ENCODE data around the gene ETNK1. TPM values are rescaled to one million over a fixed set of nuclear protein-coding genes. Genes with fewer than 3 reads are reported as not detected.

The ETNK1 gene
- 10 to 100 TPM; 81.1 to 88.1 TPM for total RNA-seq
- 10 to 100 TPM; 17.0 to 18.7 TPM for polyA plus RNA-seq

- CTCF ChIA-PET (ENCODE audit: partially characterized antibody): interaction anchor here (0.7 to 3.4 kb wide), 5 partner anchors 8 to 290 kb away, joined by 3 to 12 read pairs (median 4); no protein-coding TSS in a partner anchor
- Histone ChIP-seq H3K36me3 (ENCODE audit: insufficient read depth, low read length) (no peaks in the 10 kb centered on the region), H3K4me3 (ENCODE audit: low read length in 2 of 2) (peak within 1 kb of the TSS; percentile 80 to 93), H3K27me3 (ENCODE audit: insufficient read depth, low read length) (no peaks in the 10 kb centered on the region), H3K9me3 (ENCODE audit: control insufficient read depth in 1 of 2, low read length in 2 of 2) (no peaks in the 10 kb centered on the region), H3K4me1 (ENCODE audit: insufficient read depth, low read length) (peaks cover 36% of the 10 kb centered on the region), H3K27ac (ENCODE audit: low read depth, low read length) (peak within 1 kb of the TSS; percentile 80)
- Mint-ChIP-seq H3K9me3 (peaks cover 0 to 3% (median 0%) of the 10 kb centered on the region in 8 donors), H3K4me3 (peak within 1 kb of the TSS; percentile 92 to 99 (median 93)), H3K36me3 (peaks cover 0 to 11% of the 10 kb centered on the region in 2 donors), H3K27me3 (peaks cover 0 to 3% of the 10 kb centered on the region in 2 donors), H3K27ac (peak within 1 kb of the TSS; percentile 93 to 99 (median 98)), H3K4me1 (peaks cover 25 to 50% (median 38%) of the 10 kb centered on the region in 4 donors)
- intact Hi-C loops (cut with micrococcal nuclease): loop anchor here (1.0 to 10.0 kb wide), 6 partner anchors 81 to 1170 kb away; partner anchors contain the start of genes C2CD5, CMAS, GOLT1B and RECQL
- POLR2A ChIA-PET (ENCODE audit: partially characterized antibody): interaction anchor here (0.6 to 5.7 kb wide), 9 partner anchors 10 to 1124 kb away, joined by 3 to 74 read pairs (median 4); partner anchors contain the start of genes C2CD5, CMAS, GOLT1B and RECQL
- DNase-seq: peak; percentile 76 to 85 (median 81)
Observed at GRCh38 chr12:22624870-22625761, at the start of gene ETNK1. TSS of gene ETNK1 (plus strand) at chr12:22625171. CDS start at chr12:22625431, 260 bp downstream.

- intact Hi-C loops (cut with micrococcal nuclease): no loop called here
Observed at GRCh38 chr12:22576065-22576464, 48.9 kb upstream of the ETNK1 start.

GRCh38 chr12:22576473-22576872, 48.5 kb upstream of the ETNK1 start:
- intact Hi-C loops (cut with micrococcal nuclease): no loop called here
- DNase-seq: no peak
- Mint-ChIP-seq H3K4me3 (no peak overlapping the region), H3K4me1 (no peaks in the 10 kb centered on the region), H3K27me3 (peaks cover 0 to 1% of the 10 kb centered on the region in 2 donors), H3K36me3 (no peaks in the 10 kb centered on the region), H3K9me3 (no peaks in the 10 kb centered on the region), H3K27ac (no peak overlapping the region)
- Histone ChIP-seq H3K27me3 (ENCODE audit: insufficient read depth, low read length) (no peaks in the 10 kb centered on the region), H3K4me1 (ENCODE audit: insufficient read depth, low read length) (no peaks in the 10 kb centered on the region), H3K27ac (ENCODE audit: low read depth, low read length) (no peak overlapping the region), H3K9me3 (ENCODE audit: control insufficient read depth in 1 of 2, low read length in 2 of 2) (no peaks in the 10 kb centered on the region), H3K36me3 (ENCODE audit: insufficient read depth, low read length) (no peaks in the 10 kb centered on the region), H3K4me3 (ENCODE audit: low read length in 2 of 2) (no peak overlapping the region)
- ChIA-PET POLR2A (ENCODE audit: partially characterized antibody) (no interaction called here), CTCF (ENCODE audit: partially characterized antibody) (no interaction called here)

More at GRCh38 chr12:22576065-22576464, 48.9 kb upstream of the ETNK1 start:
- no peak overlapping the region for H3K4me3 Mint-ChIP-seq
- Histone ChIP-seq H3K9me3 (ENCODE audit: control insufficient read depth in 1 of 2, low read length in 2 of 2) (no peaks in the 10 kb centered on the region), H3K4me3 (ENCODE audit: low read length in 2 of 2) (no peak overlapping the region), H3K27ac (ENCODE audit: low read depth, low read length) (no peak overlapping the region), H3K27me3 (ENCODE audit: insufficient read depth, low read length) (no peaks in the 10 kb centered on the region), H3K36me3 (ENCODE audit: insufficient read depth, low read length) (no peaks in the 10 kb centered on the region), H3K4me1 (ENCODE audit: insufficient read depth, low read length) (no peaks in the 10 kb centered on the region)
- H3K27me3 Mint-ChIP-seq: peaks cover 0 to 1% of the 10 kb centered on the region in 2 donors
- DNase-seq: no peak
- no peak overlapping the region for H3K27ac Mint-ChIP-seq
- H3K4me1 Mint-ChIP-seq: no peaks in the 10 kb centered on the region
- no peaks in the 10 kb centered on the region for H3K9me3 Mint-ChIP-seq
- POLR2A ChIA-PET (ENCODE audit: partially characterized antibody): no interaction called here
- CTCF ChIA-PET (ENCODE audit: partially characterized antibody): no interaction called here
- no peaks in the 10 kb centered on the region for H3K36me3 Mint-ChIP-seq

- no peaks in the 10 kb centered on the region for H3K27me3 Mint-ChIP-seq
- no peak overlapping the region for H3K4me3 Mint-ChIP-seq
- H3K27ac Mint-ChIP-seq: no peak overlapping the region
- POLR2A ChIA-PET (ENCODE audit: partially characterized antibody): no interaction called here
- no peaks in the 10 kb centered on the region for H3K9me3 Mint-ChIP-seq
- CTCF ChIA-PET (ENCODE audit: partially characterized antibody): no interaction called here
- Histone ChIP-seq H3K27ac (ENCODE audit: low read depth, low read length) (no peak overlapping the region), H3K4me1 (ENCODE audit: insufficient read depth, low read length) (no peaks in the 10 kb centered on the region), H3K36me3 (ENCODE audit: insufficient read depth, low read length) (no peaks in the 10 kb centered on the region), H3K9me3 (ENCODE audit: control insufficient read depth in 1 of 2, low read length in 2 of 2) (no peaks in the 10 kb centered on the region), H3K4me3 (ENCODE audit: low read length in 2 of 2) (no peak overlapping the region), H3K27me3 (ENCODE audit: insufficient read depth, low read length) (no peaks in the 10 kb centered on the region)
- no peaks in the 10 kb centered on the region for H3K36me3 Mint-ChIP-seq
- no peaks in the 10 kb centered on the region for H3K4me1 Mint-ChIP-seq
- intact Hi-C loops (cut with micrococcal nuclease): no loop called here
- DNase-seq: no peak
Observed at GRCh38 chr12:22577667-22578066, 47.3 kb upstream of the ETNK1 start.

- Histone ChIP-seq H3K36me3 (ENCODE audit: insufficient read depth, low read length) (no peaks in the 10 kb centered on the region), H3K9me3 (ENCODE audit: control insufficient read depth in 1 of 2, low read length in 2 of 2) (no peaks in the 10 kb centered on the region), H3K4me1 (ENCODE audit: insufficient read depth, low read length) (no peaks in the 10 kb centered on the region), H3K4me3 (ENCODE audit: low read length in 2 of 2) (no peak overlapping the region), H3K27me3 (ENCODE audit: insufficient read depth, low read length) (no peaks in the 10 kb centered on the region), H3K27ac (ENCODE audit: low read depth, low read length) (no peak overlapping the region)
- no peaks in the 10 kb centered on the region for H3K4me1 Mint-ChIP-seq
- intact Hi-C loops (cut with micrococcal nuclease): no loop called here
- no peaks in the 10 kb centered on the region for H3K9me3 Mint-ChIP-seq
- no peaks in the 10 kb centered on the region for H3K27me3 Mint-ChIP-seq
- ChIA-PET POLR2A (ENCODE audit: partially characterized antibody) (no interaction called here), CTCF (ENCODE audit: partially characterized antibody) (no interaction called here)
- no peak overlapping the region for H3K27ac Mint-ChIP-seq
- H3K36me3 Mint-ChIP-seq: no peaks in the 10 kb centered on the region
- DNase-seq: no peak
- H3K4me3 Mint-ChIP-seq: no peak overlapping the region
Observed at GRCh38 chr12:22578328-22578727, 46.6 kb upstream of the ETNK1 start.

- no peaks in the 10 kb centered on the region for H3K27me3 ChIP-seq (ENCODE audit: insufficient read depth, low read length)
- no peaks in the 10 kb centered on the region for H3K36me3 ChIP-seq (ENCODE audit: insufficient read depth, low read length)
- H3K27ac ChIP-seq (ENCODE audit: low read depth, low read length): no peak overlapping the region
- no peaks in the 10 kb centered on the region for H3K9me3 ChIP-seq (ENCODE audit: control insufficient read depth in 1 of 2, low read length in 2 of 2)
- DNase-seq: no peak
- peaks cover 0 to under 1% (median 0%) of the 10 kb centered on the region in 4 donors for H3K4me1 Mint-ChIP-seq
- intact Hi-C loops (cut with micrococcal nuclease): no loop called here
- no peaks in the 10 kb centered on the region for H3K4me1 ChIP-seq (ENCODE audit: insufficient read depth, low read length)
- ChIA-PET POLR2A (ENCODE audit: partially characterized antibody) (no interaction called here), CTCF (ENCODE audit: partially characterized antibody) (no interaction called here)
- no peak overlapping the region for H3K27ac Mint-ChIP-seq
- H3K27me3 Mint-ChIP-seq: peaks cover 0 to 6% of the 10 kb centered on the region in 2 donors
- no peaks in the 10 kb centered on the region for H3K36me3 Mint-ChIP-seq
- no peak overlapping the region for H3K4me3 Mint-ChIP-seq
- peaks cover 0 to 3% (median 0%) of the 10 kb centered on the region in 8 donors for H3K9me3 Mint-ChIP-seq
- no peak overlapping the region for H3K4me3 ChIP-seq (ENCODE audit: low read length in 2 of 2)
Observed at GRCh38 chr12:22588817-22589216, 36.2 kb upstream of the ETNK1 start.

- Mint-ChIP-seq H3K4me3 (no peak overlapping the region), H3K36me3 (no peaks in the 10 kb centered on the region), H3K27me3 (peaks cover 0 to 3% of the 10 kb centered on the region in 2 donors), H3K9me3 (peaks cover 0 to 3% (median 0%) of the 10 kb centered on the region in 8 donors), H3K27ac (peak overlapping the region in 1 of 7 donors; percentile 1), H3K4me1 (peaks cover 4 to 9% (median 8%) of the 10 kb centered on the region in 4 donors)
- H3K27me3 ChIP-seq (ENCODE audit: insufficient read depth, low read length): no peaks in the 10 kb centered on the region
- no peak for DNase-seq
- peaks cover 16% of the 10 kb centered on the region for H3K4me1 ChIP-seq (ENCODE audit: insufficient read depth, low read length)
- CTCF ChIA-PET (ENCODE audit: partially characterized antibody): no interaction called here
- no peaks in the 10 kb centered on the region for H3K9me3 ChIP-seq (ENCODE audit: control insufficient read depth in 1 of 2, low read length in 2 of 2)
- intact Hi-C loops (cut with micrococcal nuclease): no loop called here
- H3K27ac ChIP-seq (ENCODE audit: low read depth, low read length): no peak overlapping the region
- H3K36me3 ChIP-seq (ENCODE audit: insufficient read depth, low read length): no peaks in the 10 kb centered on the region
- H3K4me3 ChIP-seq (ENCODE audit: low read length in 2 of 2): no peak overlapping the region
- POLR2A ChIA-PET (ENCODE audit: partially characterized antibody): no interaction called here
Observed at GRCh38 chr12:22593864-22594263, 31.1 kb upstream of the ETNK1 start.

Data from CD4-positive, alpha-beta memory T cell (primary cell).